Mesenchymal stem cell (in vitro differentiated cells and primary cell): ENCODE data around the gene NAALADL2.
A peak's percentile ranks its signal among the peaks of the same experiment; 100 is the strongest.

Source experiments
- DNase-seq: peaks from one replicate; pipeline ENCODE4 v3.0.0-alpha.2; 2013
- H2AFZ ChIP-seq: one replicate; pipeline ENCODE4 v1.6.1; 2013; ENCODE audit warnings: low read depth, mild to moderate bottlenecking, control low read depth, inconsistent platforms, low read length, moderate library complexity
- H2AK5ac ChIP-seq: 2 replicates; pipeline ENCODE4 v1.6.1; 2013; ENCODE audit warnings: low read length, moderate library complexity, mild to moderate bottlenecking, inconsistent platforms; ENCODE audit not compliant: severe bottlenecking
- H2BK120ac ChIP-seq: one replicate; pipeline ENCODE4 v1.6.1; 2013; ENCODE audit warnings: low read depth, mild to moderate bottlenecking, inconsistent platforms, low read length, moderate library complexity
- H2BK12ac ChIP-seq, 2 experiments: one replicate each; pipeline ENCODE4 v1.6.1; 2013; ENCODE audit warnings: inconsistent platforms in 2 of 2, low read length in 2 of 2, mild to moderate bottlenecking in 2 of 2, moderate library complexity in 2 of 2, control low read depth in 1 of 2
- H2BK15ac ChIP-seq: one replicate; pipeline ENCODE4 v1.6.1; 2013; ENCODE audit warnings: mild to moderate bottlenecking, low read depth, inconsistent platforms; ENCODE audit not compliant: poor library complexity, severe bottlenecking
- H2BK5ac ChIP-seq: 2 replicates; pipeline ENCODE4 v1.6.1; 2013; ENCODE audit warnings: low read depth, mild to moderate bottlenecking, low read length, control low read depth, inconsistent platforms; ENCODE audit not compliant: poor library complexity, severe bottlenecking
- H3K14ac ChIP-seq, 2 experiments: one replicate each; pipeline ENCODE4 v1.6.1; 2013; ENCODE audit warnings: inconsistent platforms in 2 of 2, low read length in 2 of 2, control low read depth in 1 of 2, mild to moderate bottlenecking in 1 of 2, moderate library complexity in 1 of 2
- H3K18ac ChIP-seq, 2 experiments: one replicate each; pipeline ENCODE4 v1.6.1; 2013; ENCODE audit warnings: inconsistent platforms in 2 of 2, low read length in 2 of 2, control low read depth in 1 of 2, low read depth in 1 of 2, mild to moderate bottlenecking in 1 of 2
- H3K23ac ChIP-seq, 2 experiments: one replicate each; pipeline ENCODE4 v1.6.1; 2013; ENCODE audit warnings: inconsistent platforms in 2 of 2, low read length in 2 of 2, mild to moderate bottlenecking in 2 of 2, moderate library complexity in 2 of 2, control low read depth in 1 of 2
- H3K27ac ChIP-seq: 2 replicates; pipeline ENCODE4 v1.5.1; 2013; ENCODE audit warnings: mild to moderate bottlenecking, moderate library complexity, low read length, control low read depth, inconsistent platforms; ENCODE audit not compliant: poor library complexity, severe bottlenecking
- H3K27me3 ChIP-seq, 2 experiments: 2 replicates each; pipeline versions ENCODE4 v1.6.1 to v1.7.0; 2013; ENCODE audit warnings: low read length in 2 of 2, mild to moderate bottlenecking in 2 of 2, moderate library complexity in 2 of 2, control low read depth in 1 of 2, inconsistent platforms in 1 of 2; ENCODE audit not compliant: control insufficient read depth in 1 of 2, insufficient read depth in 1 of 2
- H3K36me3 ChIP-seq, 2 experiments: 2 replicates each; pipeline versions ENCODE4 v1.6.1 to v1.7.0; 2013; ENCODE audit warnings: low read length in 2 of 2, control low read depth in 1 of 2, inconsistent platforms in 1 of 2, low read depth in 1 of 2, mild to moderate bottlenecking in 1 of 2; ENCODE audit not compliant: insufficient read depth in 2 of 2, control insufficient read depth in 1 of 2
- H3K4ac ChIP-seq, 2 experiments: one replicate each; pipeline ENCODE4 v1.6.1; 2013; ENCODE audit warnings: inconsistent platforms in 2 of 2, low read length in 2 of 2, mild to moderate bottlenecking in 2 of 2, moderate library complexity in 2 of 2, control low read depth in 1 of 2, low read depth in 1 of 2
- H3K4me1 ChIP-seq: 2 replicates; pipeline ENCODE4 v1.6.1; 2013; ENCODE audit warnings: low read depth, low read length, control low read depth; ENCODE audit not compliant: control insufficient read depth, insufficient read depth
- H3K4me2 ChIP-seq: 2 replicates; pipeline ENCODE4 v1.6.1; 2013; ENCODE audit warnings: low read length, mild to moderate bottlenecking, inconsistent platforms; ENCODE audit not compliant: poor library complexity, severe bottlenecking
- H3K4me3 ChIP-seq, 2 experiments: 2 replicates each; pipeline versions ENCODE4 v1.5.1 to v1.7.0; 2013; ENCODE audit warnings: low read length in 2 of 2, mild to moderate bottlenecking in 2 of 2, control low read depth in 1 of 2, low read depth in 1 of 2; ENCODE audit not compliant: insufficient read depth in 1 of 2
- H3K79me1 ChIP-seq: replicated peaks from 2 replicates; pipeline ENCODE4 v1.6.1; 2013; ENCODE audit warnings: mild to moderate bottlenecking, control low read depth, low read length, inconsistent platforms; ENCODE audit not compliant: poor library complexity, severe bottlenecking
- H3K9ac ChIP-seq: 2 replicates; pipeline ENCODE4 v1.7.0; 2013; ENCODE audit warnings: mild to moderate bottlenecking, low read length, moderate library complexity
- H3K9me3 ChIP-seq: 2 replicates; pipeline ENCODE4 v1.7.0; 2013; ENCODE audit warnings: mild to moderate bottlenecking, low read length; ENCODE audit not compliant: control insufficient read depth
- H4K8ac ChIP-seq: one replicate; pipeline ENCODE4 v1.6.1; 2013; ENCODE audit warnings: inconsistent platforms, mild to moderate bottlenecking, low read length, moderate library complexity
- H4K91ac ChIP-seq: one replicate; pipeline ENCODE4 v1.6.1; 2013; ENCODE audit warnings: mild to moderate bottlenecking, low read length, inconsistent platforms
- WGBS: methylation state at CpG from one replicate; pipeline ENCODE4 v1.1.7; 2013; ENCODE audit warnings: mixed read lengths; 5-methylcytosine and 5-hydroxymethylcytosine counted together

NAALADL2 gene

DNA sequence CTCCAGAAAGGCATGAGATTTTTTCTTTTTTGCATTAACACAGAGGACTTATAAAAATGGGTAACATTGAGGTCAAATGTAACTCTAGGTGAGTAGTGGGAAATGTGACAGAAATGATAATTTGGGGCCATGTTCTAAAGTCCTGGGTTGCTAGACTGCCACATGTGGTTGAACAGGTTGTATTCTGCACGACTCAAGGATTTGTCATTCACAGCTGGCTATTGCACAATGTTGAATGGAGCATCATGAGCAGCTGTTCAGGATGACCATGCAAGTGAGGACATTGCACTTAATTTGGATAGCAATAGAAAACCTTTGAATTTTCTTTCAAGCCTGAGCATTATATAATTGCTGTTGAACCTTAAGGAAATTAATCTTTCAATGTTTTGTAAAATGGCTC, 396.6 kb downstream of the NAALADL2 start:
- DNase-seq: peak; percentile 75

GRCh38 chr3:175257123-175257522, 398.0 kb downstream of the NAALADL2 start:
- no peak for DNase-seq
- H2BK120ac ChIP-seq: no peak overlapping the region
- no peaks in the 10 kb centered on the region for H3K27me3 ChIP-seq

More for the DNA sequence above, 396.6 kb downstream of the NAALADL2 start:
- Histone ChIP-seq H3K4ac (no peak overlapping the region), H2AK5ac (no peak overlapping the region), H3K18ac (no peak overlapping the region), H3K23ac (no peak overlapping the region), H3K14ac (no peak overlapping the region), H2BK12ac (no peak overlapping the region), H2AFZ (no peak overlapping the region), H2BK15ac (no peak overlapping the region), H3K9ac (no peak overlapping the region), H4K8ac (peak overlapping the region; percentile 49), H3K36me3 (no peaks in the 10 kb centered on the region), H3K9me3 (no peaks in the 10 kb centered on the region), H3K4me1 (peaks cover 4% of the 10 kb centered on the region), H3K27me3 (no peaks in the 10 kb centered on the region), H3K79me1 (no peaks in the 10 kb centered on the region), H3K4me2 (no peak overlapping the region), H2BK5ac (no peak overlapping the region), H3K27ac (no peak overlapping the region), H2BK120ac (no peak overlapping the region), H3K4me3 (no peak overlapping the region), H4K91ac (no peak overlapping the region)
- 16% methylated on average over 1 of the region's 1 CpG for WGBS

GRCh38 chr3:175258763-175259162, 399.6 kb downstream of the NAALADL2 start:
- H3K4ac ChIP-seq: no peak overlapping the region
- H3K79me1 ChIP-seq: no peaks in the 10 kb centered on the region
- no peak overlapping the region for H2BK15ac ChIP-seq
- H2BK5ac ChIP-seq: no peak overlapping the region
- no peak overlapping the region for H2BK12ac ChIP-seq
- H3K36me3 ChIP-seq: no peaks in the 10 kb centered on the region
- no peak overlapping the region for H3K23ac ChIP-seq
- no peak overlapping the region for H3K9ac ChIP-seq
- H3K4me1 ChIP-seq: peaks cover 4% of the 10 kb centered on the region
- no peaks in the 10 kb centered on the region for H3K27me3 ChIP-seq
- H2AFZ ChIP-seq: no peak overlapping the region
- 67% methylated on average over 3 of the region's 4 CpGs for WGBS
- H3K4me3 ChIP-seq: no peak overlapping the region
- H3K4me2 ChIP-seq: no peak overlapping the region
- no peak overlapping the region for H3K18ac ChIP-seq
- no peak overlapping the region for H3K27ac ChIP-seq
- no peak overlapping the region for H3K14ac ChIP-seq
- H2AK5ac ChIP-seq: no peak overlapping the region
- H4K91ac ChIP-seq: no peak overlapping the region
- no peaks in the 10 kb centered on the region for H3K9me3 ChIP-seq
- no peak overlapping the region for H2BK120ac ChIP-seq
- DNase-seq: peak; percentile 48
- H4K8ac ChIP-seq: no peak overlapping the region

More at GRCh38 chr3:175257123-175257522, 398.0 kb downstream of the NAALADL2 start:
- H3K9ac ChIP-seq: no peak overlapping the region
- H2BK12ac ChIP-seq: no peak overlapping the region
- H2AK5ac ChIP-seq: no peak overlapping the region
- no peak overlapping the region for H3K23ac ChIP-seq
- H3K4me3 ChIP-seq: no peak overlapping the region
- no peak overlapping the region for H4K91ac ChIP-seq
- H3K79me1 ChIP-seq: no peaks in the 10 kb centered on the region
- H3K14ac ChIP-seq: no peak overlapping the region
- H3K27ac ChIP-seq: no peak overlapping the region
- H4K8ac ChIP-seq: no peak overlapping the region
- no peak overlapping the region for H3K4ac ChIP-seq
- no peak overlapping the region for H2AFZ ChIP-seq
- H2BK5ac ChIP-seq: no peak overlapping the region
- H3K9me3 ChIP-seq: no peaks in the 10 kb centered on the region
- H3K4me2 ChIP-seq: no peak overlapping the region
- H2BK15ac ChIP-seq: no peak overlapping the region
- H3K4me1 ChIP-seq: peaks cover 4% of the 10 kb centered on the region
- H3K18ac ChIP-seq: no peak overlapping the region
- H3K36me3 ChIP-seq: no peaks in the 10 kb centered on the region

- 78% methylated on average over 2 of the region's 3 CpGs for WGBS
- H3K4me1 ChIP-seq: peaks cover 4% of the 10 kb centered on the region
- H3K79me1 ChIP-seq: no peaks in the 10 kb centered on the region
- no peak overlapping the region for H4K91ac ChIP-seq
- H3K9ac ChIP-seq: peak overlapping the region; percentile 2
- no peak overlapping the region for H4K8ac ChIP-seq
- no peak overlapping the region for H3K14ac ChIP-seq
- no peak overlapping the region for H3K4ac ChIP-seq
- peak overlapping the region in 1 of 2 experiments; percentile 13 for H3K4me3 ChIP-seq
- DNase-seq: peak; percentile 19
- no peak overlapping the region for H2AFZ ChIP-seq
- no peak overlapping the region for H3K27ac ChIP-seq
- H2BK5ac ChIP-seq: no peak overlapping the region
- H3K27me3 ChIP-seq: no peaks in the 10 kb centered on the region
- no peak overlapping the region for H3K23ac ChIP-seq
- H3K4me2 ChIP-seq: no peak overlapping the region
- H2AK5ac ChIP-seq: no peak overlapping the region
- no peaks in the 10 kb centered on the region for H3K9me3 ChIP-seq
- H2BK120ac ChIP-seq: no peak overlapping the region
- no peaks in the 10 kb centered on the region for H3K36me3 ChIP-seq
- H2BK15ac ChIP-seq: no peak overlapping the region
- no peak overlapping the region for H3K18ac ChIP-seq
- no peak overlapping the region for H2BK12ac ChIP-seq
These were observed 401.1 kb downstream of the NAALADL2 start for GRCh38 chr3:175260145-175260794.
